NK-92 (cell line): ENCODE measurements around the gene SLC31A2.
"Not testable (repeated sequence)": the region's sequence is repeated elsewhere in the genome, so short reads cannot be mapped to it uniquely, and the experiment has no call there.

Experiments
- DNase-seq: peaks from one replicate; lab custom pipeline; 2025; ENCODE audit not compliant: unreplicated experiment; lab: John Stamatoyannopoulos, UW

SLC31A2 gene, protein sequence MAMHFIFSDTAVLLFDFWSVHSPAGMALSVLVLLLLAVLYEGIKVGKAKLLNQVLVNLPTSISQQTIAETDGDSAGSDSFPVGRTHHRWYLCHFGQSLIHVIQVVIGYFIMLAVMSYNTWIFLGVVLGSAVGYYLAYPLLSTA

DNA sequence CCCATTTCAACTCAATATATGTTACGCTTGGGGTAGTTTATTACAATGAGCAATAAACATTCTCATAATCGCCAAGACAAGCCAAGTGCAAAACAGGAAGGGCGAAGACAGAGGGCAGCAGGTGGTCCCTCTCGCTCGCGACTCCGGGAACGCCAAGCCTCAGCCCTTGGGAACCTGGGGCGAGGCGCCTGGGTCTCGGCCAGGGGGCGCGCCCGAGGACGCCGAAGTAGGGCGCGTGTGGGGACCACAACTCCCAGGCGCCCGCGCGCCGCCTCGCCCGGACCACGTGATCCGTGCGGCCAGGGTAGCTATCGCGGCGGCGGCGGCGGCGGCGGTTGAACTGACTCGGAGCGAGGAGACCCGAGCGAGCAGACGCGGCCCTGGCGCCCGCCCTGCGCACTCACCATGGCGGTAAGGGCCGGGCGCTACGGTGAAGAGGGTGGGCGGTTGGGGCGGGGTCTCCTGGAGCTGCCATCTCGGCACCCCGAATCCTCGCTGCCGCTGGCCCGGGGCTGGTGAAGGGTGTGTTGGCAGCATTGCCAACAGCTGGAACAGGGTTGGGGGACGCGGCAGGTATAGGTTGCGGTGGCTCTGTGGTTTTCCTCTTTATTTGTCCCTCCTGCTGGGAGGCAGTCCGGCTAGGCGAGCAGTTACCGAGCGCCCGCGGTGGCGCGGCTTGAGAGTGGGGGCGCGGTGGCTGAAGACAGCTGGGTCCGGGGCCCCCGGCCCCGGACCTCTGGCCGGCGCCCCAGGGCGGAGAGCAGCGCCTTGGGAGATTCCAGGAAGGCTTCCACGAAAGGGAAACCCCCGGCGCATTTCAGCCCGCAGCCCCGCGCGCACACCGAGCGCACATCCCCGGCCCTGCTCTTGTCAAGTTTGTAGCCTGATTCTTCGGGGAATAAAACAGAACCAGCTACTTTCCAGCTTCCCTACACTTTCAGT, at the start of gene SLC31A2:
TSS of gene SLC31A2 (plus strand) at position 338 of the 942 bp plus-strand sequence. CDS start at position 406, 68 bp downstream.
- DNase-seq, result no peak

DNA sequence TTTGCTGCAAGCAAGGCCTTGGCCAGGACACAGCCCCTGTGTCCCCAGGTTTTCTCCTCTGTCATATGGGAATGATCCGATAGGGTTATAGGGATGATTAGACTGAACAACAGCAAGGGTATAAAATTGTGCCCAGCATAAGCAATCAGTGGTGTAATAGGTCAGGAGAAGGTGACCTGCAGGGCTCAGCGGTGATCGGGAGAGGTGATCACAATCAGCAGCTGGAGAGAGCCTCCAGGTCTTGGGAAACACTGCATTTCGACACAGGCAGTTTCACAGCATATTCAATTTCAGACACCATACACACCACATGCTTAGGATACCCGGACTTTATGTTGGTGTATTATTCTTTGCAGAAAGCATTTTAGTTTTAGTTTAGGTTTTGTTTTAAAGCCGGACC, 45.5 kb upstream of the SLC31A2 start:
- DNase-seq, result not testable (repeated sequence)

GRCh38 chr9:113111065-113111951, 39.5 kb upstream of the SLC31A2 start:
- DNase-seq, result not testable (repeated sequence)

- not testable (repeated sequence) for DNase-seq
Measured at GRCh38 chr9:113112706-113113510, 37.9 kb upstream of the SLC31A2 start.

DNA sequence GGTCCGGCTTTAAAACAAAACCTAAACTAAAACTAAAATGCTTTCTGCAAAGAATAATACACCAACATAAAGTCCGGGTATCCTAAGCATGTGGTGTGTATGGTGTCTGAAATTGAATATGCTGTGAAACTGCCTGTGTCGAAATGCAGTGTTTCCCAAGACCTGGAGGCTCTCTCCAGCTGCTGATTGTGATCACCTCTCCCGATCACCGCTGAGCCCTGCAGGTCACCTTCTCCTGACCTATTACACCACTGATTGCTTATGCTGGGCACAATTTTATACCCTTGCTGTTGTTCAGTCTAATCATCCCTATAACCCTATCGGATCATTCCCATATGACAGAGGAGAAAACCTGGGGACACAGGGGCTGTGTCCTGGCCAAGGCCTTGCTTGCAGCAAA, 32.0 kb upstream of the SLC31A2 start:
- DNase-seq, result not testable (repeated sequence)

- DNase-seq, result no peak
Measured at GRCh38 chr9:113125386-113126035, 25.3 kb upstream of the SLC31A2 start.

GRCh38 chr9:113129466-113129865, 21.3 kb upstream of the SLC31A2 start:
- DNase-seq, result no peak

- DNase-seq, result no peak
Measured at GRCh38 chr9:113129884-113130283, 20.9 kb upstream of the SLC31A2 start.

DNA sequence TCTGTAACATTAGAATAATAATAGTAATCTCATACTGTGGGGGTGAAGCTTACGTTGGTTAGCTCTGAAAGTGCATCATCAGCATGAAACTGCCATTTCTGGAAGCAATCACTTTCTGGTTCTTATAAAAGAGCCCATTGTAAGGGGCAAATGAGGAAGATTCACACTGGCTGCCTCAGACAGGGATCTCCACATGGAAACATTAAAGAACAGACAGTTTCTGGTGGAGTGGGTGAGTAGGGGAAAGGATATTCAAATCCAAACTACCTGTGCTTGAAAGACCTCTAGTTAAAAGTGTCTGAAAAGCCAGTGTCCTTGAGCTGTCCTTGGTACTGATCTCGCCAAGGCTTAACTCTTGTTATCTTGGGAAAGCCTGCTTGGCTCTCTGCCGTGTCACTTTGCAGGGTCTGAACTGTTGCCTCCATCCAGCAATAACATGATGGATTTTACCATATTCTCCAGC, 19.1 kb upstream of the SLC31A2 start:
- DNase-seq, result no peak

DNA sequence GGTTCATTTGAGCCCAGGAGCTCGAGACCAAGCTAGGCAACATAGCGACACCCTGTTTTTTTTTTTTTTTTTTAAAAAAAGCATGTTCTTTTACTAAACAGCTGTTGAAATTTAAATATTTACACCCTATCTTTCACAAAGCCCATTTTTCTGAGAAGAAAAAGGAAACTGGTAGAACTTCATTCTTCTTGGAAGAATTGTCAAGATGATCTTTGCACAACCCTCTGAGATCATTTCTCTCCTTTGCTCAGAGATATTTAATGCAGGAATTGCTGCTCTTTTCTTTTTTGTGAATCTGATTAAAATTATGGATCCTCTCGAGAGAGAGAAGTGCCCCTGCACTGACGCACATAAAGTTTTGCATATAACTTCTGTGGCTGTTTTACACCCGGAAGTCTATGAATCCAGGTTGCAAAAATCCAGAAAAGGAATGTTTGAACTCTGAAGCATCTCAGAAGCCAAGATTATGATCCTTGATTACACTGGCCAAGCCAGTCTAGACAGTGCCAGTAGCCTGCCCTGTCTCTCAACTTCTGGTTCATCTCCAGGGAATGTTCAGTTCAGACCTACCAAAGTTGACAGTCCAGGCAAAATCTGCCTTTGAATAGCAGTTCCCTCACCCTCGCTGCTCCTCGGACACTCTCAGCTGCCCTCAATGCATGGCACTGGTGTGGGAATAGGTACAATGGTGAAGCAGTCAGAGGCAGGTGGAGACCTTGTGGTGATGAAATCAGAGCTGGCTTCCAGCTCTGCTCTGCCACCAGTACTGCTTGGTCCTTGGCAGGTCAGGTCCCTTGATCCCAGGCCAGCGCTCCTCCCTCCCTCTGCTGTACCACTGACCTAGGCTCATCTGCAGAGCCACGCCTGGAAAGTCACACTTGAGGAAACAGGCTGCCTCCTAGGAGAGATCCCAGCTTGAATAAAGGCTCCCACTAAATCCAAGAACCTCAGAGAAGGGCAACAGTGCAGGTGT, 13.3 kb upstream of the SLC31A2 start:
- no peak for DNase-seq

DNA sequence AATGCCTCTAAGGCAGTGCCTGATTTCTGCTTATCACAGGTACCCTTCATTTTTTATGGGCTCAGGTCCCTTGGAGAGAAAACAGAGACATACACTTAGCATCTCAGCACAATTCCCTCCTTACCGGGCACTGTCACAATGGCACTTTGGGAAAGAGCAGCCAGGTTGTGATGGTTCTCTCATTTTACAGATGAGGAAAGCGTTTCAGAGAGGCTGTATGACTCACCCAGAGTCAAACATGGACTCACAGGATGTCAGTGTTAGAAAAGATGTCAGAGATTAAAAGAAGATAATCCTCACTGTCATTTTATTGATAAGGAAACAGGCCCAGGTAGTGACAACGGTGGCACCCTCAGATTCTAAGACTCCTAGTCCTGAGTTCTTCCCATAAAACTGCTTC, 12.0 kb upstream of the SLC31A2 start:
- no peak for DNase-seq

GRCh38 chr9:113139225-113139829, 11.5 kb upstream of the SLC31A2 start:
- no peak for DNase-seq

DNA sequence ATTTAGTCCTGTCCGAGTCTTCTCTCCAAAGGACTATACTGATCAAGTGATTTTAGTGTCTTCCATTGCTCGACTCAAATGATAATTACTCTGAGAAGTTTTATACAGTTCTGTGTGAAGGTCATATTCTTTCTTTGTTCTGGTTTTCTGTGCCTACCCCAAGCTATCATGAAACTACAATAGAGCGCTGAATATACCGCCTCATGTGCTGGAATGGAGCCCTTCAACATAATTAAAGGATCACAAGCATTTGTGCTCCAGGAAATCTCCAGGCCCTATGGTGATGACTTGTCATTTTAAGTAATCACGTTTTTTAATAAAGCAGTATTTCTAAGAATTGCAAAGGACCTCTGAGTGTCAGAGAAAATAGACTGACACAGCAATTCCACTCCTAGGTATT, 10.9 kb upstream of the SLC31A2 start:
- DNase-seq, result no peak

- DNase-seq, result not testable (repeated sequence)
Measured at GRCh38 chr9:113140896-113141295, 9.9 kb upstream of the SLC31A2 start.

DNA sequence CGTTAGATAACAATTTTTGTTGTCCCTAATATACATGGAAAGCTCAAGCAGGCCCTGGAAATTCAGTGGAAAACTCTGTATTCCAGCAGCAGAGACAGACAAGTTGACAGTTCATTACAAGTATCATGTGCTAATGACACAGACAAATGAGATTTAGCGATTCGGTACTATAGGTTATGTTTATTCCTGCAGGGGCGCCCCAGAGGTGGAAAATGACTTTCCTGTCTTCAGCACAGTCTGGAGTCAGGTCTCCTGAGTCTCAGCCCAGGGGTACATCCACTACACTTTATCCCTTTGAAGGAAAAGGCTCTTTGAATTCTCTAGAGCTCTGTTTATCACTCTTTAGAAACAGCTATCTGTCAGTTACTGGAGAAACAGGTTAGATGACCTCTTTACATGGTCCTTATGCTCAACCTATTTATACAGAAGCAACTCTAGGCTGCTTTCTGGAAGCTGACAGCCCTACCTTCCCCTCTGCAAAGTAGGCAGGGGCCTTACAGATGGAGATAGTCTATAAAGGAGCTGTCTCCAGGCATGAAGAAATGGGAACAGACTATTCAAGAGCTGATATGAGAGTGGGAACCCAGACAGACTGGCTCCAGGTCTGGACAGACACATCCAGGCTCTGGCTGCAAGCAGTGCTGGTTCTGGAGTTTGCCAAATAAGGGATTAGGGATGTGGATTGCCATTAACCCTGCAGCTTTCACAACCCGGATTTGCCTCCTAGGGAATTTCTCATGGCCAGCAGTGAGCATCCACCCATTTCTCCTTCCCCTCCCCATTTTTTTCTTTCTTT, 7.2 kb upstream of the SLC31A2 start:
- no peak for DNase-seq

DNA sequence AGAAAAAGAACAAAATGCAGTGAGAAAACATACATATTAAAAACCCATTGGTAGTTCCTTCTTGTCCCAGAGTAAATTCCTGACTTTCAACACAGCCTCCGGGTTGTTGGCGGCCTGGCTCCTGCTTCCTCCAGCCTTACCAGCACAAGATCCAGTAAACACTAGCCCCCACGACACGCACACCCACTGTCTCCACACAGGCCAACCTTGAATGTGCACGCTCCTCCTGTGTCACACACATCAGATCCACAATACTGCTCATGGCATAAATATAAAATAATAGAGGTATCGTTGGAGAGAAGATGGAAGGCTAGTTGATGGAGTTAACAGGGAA, 2.5 kb upstream of the SLC31A2 start:
- DNase-seq, result no peak

- no peak for DNase-seq
Measured at GRCh38 chr9:113148781-113149510, 1.9 kb upstream of the SLC31A2 start.
